Cerebellar cortex (tissue), 1 donor: Measurements from ENCODE around the gene BEX4.
"Not testable (repeated sequence)": the region's sequence is repeated elsewhere in the genome, so short reads cannot be mapped to it uniquely, and the experiment has no call there.

Experiments
- DNase-seq: peaks from one replicate; pipeline ENCODE4 v3.0.0-alpha.2; 2015; ENCODE audit warnings: low spot score

Gene BEX4, protein sequence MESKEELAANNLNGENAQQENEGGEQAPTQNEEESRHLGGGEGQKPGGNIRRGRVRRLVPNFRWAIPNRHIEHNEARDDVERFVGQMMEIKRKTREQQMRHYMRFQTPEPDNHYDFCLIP

DNA sequence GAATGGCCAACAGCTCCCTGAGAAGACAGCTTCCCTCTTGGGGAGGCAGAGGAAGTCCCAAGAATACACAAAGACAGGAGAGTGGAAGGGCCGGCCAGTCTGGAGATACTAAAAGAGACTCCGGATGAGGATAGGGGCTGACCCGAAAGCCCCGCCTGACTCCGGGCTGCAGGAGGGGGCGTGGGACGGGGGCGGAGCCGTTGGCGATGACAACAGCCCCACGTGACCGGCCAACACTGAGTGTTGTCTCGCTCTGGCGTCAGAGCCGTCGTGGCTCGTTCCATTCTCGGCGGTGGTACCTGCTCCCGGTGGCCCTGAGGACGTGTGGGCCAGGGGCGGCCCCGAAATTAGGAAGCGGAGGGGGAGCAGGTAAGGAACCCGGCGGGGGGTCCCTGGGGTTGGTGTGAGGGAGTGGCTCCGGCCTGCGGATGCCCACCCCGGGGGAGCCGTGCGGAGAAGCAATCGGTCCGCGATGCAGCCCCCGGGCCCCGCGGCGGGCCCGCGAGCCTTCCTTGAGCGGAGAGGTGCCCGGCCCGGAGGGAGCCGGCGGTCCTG, at the start of gene BEX4:
Gene BEX4, plus strand, starts transcription at position 239 of the 555 bp plus-strand sequence. CDS start 1,046 bp downstream, outside the sequence.
- peak; percentile 83 for DNase-seq

DNA sequence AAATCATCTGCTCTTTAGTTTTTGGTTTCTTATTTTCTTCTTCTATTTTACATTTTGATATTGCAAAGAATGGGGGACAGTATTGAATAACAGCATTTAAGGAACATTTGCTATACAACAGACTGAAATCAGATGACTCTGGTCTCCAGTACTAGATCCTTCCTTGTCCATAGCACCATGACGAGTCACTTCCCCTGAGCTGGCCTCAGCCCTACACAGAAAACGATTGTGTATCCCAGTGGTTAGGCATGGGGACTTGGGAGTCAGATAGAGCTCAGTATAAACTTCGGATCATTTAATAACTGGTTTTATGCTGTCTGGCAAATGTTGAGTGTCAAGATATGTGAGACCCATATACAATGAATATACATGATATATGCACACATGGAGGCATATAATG, 44.7 kb upstream of the BEX4 start:
- DNase-seq, result no peak

DNA sequence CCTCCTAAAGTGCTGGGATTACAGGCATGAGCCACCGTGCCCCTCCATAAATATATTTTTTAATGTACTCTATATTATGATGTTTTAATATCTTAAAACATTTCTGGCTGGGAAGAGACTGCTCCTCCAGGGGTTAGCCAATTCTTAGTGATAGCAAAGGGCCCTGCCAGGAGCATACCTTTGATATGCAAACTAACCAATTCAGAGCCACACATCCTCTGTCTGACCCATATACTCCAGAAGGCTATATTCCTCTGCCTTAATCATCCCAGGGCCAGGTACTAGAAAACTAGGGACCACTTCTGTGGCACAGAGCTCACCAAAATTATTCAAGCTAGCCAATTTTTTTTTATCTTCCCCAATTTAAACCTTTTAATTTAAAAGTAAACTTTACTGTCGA, 43.6 kb upstream of the BEX4 start:
- DNase-seq, result no peak

DNA sequence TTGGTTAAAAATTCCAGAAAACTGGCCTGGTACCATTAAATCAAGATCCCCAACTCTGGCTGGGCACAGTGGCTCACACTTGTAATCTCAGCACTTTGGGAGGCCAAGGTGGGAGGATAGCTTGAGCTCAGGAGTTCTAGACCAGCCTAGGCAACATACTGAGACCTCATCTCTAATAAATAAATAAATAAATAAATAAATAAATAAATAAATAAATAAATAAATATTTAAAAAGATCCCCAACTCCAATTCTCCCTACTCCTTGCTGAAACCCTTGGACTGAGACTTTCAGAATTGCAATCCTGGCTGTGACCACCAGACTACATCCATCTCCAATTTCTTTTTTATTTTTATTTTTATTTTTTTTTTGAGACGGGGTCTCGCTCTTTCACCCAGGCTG, 39.7 kb upstream of the BEX4 start:
- not testable (repeated sequence) for DNase-seq

DNA sequence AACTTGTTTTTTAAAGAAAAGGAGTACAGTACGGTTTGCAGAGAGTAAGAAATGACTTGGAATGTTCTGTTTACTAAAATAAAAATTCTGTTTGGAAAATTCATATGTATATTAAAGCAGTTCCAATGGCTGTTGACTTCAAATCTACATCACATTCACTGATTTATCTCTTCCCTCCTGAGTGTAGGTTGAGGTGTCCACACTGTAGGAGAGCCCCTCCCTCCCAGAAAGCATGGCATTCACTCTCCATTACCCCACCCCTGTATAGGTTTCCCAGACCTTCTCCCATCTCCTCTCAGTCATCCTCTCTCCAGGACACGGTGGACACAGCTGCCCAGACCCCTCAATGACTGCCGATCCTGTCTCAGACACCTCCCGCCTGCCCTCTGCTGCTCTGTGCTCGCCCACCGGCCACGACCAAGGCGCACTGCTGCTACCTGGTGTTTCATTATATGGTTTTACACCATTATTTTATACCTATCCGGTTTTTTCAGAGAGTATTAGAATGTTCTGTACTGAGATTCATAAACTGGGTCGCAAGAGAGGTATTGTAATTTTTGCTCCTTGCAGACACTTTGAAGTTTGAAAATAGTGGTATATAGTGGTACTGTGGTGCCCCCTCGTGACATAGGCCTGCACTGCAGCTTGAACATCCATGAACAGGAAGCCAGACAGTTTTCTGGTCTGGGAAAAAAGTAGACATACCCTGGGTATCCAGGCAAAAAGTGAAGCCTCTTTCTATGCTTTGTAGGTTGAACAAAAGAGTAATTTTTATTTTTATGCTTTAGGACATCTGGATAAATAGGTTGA, 38.8 kb upstream of the BEX4 start:
- peak; percentile 51 for DNase-seq

DNA sequence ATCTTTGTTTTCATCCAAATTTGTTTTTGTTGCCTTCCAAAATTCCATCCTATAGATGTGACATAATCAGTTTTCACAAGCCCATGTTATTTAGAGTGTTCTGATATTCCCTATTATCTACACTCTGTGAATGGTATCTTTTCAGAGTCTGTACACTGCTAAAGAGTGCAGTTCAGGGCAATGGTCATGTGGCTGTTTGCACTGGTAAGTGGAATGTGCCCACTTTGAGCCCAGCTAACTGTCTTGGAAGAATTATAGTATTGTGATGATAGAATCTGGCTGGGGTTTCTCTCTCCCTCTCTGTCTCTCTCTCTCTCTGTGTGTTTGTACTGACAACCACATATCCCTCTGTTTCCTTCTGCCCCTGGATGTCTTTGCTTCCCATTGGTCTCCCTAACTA, 37.4 kb upstream of the BEX4 start:
- DNase-seq, result no peak

DNA sequence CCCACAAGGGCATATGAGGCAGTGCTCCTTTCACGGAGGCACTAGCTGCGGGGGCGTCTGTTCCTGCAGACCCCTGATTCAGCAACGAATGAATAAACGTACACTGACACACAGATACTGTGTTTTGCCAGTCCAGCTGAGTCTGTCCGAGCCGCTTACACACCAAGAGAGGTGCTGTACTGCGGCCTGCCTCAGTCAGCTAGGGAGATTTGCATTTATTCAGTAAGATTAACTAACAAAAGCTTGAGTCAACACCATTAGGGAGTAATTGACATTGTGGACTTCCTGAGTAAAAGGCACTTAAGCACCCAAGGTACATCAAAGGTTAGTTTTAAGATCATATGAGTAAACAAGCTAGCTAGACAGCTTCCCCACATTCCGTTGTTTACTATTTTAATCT, 31.0 kb upstream of the BEX4 start:
- DNase-seq, result no peak

DNA sequence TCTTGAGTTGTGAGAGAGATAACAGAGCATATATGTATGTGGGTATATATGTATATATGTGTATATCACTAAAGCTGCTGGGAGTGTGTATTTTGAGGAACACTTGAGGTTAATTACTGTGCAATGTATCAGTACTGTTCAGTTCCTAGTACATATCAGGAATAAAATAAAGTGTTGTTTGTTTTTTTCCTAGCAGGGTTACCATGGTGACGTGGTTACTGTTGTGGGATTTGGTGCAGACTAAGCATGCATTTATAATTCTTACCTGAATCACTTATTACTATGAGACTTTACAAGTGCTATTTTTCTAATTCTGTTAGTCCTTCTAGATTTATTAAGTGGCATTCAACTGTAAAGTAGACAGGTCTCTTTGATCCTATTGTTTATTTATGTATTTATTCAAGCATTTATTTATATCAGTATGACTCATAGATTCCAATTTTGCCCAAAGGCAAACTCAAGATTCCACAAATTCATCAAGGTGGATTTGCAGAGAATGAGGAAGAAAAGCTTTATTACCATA, 26.9 kb upstream of the BEX4 start:
- DNase-seq, result no peak

DNA sequence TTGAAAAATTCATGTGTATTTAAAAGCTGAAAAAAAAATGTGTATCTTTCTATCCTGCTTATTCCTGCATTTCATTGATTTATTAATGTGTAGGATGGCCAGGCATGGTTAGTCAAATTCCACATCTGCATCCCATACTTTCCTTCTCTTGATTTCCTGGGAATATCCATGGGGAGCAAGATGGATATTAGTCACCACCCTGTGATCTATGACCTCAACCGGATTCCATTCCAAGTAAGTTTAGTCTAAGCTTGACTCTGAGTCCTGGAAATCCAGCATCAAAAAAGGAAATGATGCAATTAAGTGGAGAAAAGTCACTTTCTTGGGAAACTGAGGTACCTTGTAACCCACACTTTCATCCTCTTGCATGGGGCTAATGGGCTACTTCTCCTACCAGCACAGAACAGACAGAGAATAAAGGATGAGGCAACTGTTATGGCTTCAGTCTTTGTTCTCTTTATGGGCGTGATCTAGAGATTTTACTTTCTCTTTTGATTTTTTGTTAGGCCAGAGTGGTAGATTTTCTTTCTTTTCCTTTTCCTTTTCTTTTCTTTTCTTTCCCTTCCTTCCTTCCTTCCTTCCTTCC, 17.1 kb upstream of the BEX4 start:
- DNase-seq, result no peak

DNA sequence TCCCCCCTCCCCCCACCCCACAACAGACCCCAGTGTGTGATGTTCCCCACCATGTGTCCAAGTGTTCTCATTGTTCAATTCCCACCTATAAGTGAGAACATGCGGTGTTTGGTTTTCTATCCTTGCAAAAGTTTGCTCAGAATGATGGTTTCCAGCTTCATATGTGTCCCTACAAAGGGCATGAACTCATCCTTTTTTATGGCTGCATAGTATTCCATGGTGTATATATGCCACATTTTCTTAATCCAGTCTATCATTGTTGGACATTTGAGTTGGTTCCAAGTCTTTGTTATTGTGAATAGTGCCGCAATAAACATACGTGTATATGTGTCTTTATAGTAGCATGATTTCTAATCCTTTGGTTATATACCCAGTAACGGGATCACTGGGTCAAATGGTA, 16.2 kb upstream of the BEX4 start:
- DNase-seq, result not testable (repeated sequence)

DNA sequence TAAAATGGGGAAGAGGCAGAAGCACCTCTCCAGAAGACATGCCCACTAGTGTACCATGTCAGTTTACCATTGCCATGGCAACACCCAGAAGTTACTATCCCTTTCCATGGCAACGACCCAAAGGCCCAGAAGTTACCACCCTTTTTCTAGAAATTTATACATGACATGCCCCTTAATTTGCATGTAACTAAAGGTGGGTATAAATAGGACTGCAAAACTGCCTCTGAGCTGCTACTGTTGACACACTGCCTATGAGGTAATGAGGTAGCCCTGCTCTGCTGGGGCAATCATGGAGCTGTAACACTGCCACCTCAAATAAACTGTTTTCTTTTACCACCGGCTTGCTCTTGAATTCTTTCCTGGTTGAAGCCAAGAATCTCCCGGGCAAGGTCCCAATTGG, 13.9 kb upstream of the BEX4 start:
- no peak for DNase-seq

DNA sequence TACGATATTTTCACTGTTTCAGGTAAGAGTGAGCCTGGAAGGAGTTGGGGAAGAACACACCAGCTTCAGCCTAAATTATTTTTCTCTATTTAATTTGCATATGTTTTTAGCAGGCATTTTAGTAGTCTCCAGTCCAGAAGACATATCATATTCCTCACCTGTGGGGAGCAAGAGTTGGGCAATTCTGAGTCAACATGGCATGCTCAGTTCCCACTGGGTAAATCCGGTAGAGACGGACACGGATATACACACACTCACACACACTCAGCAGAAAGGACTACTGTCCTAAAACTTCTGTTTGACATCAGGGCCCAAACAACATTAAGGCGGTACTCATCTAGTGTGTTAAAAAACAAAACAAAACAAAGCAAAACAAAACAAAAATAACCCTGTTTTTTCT, 4.9 kb upstream of the BEX4 start:
- DNase-seq, result no peak

DNA sequence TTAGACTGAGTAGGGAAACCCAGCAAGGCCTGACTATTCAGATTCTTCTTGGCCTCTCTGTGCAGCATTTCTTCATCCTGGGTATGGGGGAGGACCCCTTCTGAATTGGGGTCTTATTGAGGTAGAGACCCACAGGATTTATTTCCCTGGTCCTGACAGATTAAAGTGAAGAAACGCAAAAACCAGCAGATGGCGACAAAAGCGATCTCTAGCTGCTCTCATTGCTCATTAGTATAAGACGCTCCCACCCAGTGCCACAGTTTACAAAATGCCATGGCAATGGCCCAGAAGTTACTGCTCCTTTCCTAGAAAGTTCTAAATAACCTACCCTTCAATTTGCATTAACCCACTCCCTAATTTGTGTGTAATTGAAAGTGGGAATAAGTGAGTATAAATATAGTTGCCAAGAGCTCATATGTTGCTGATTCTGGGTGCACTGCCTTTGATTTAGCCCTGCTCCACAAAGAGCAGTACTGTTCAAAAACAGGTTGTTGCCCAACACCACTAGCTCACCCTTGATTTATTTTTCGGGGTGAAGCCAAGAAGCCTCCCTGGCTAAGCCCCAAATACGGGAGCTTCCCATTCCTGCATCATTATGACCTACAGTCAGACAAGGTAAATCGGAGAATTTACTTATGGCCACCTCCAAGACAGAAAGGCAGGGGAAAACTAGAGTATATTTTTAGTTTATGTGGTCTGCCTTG, 3.7 kb upstream of the BEX4 start:
- peak; percentile 65 for DNase-seq

DNA sequence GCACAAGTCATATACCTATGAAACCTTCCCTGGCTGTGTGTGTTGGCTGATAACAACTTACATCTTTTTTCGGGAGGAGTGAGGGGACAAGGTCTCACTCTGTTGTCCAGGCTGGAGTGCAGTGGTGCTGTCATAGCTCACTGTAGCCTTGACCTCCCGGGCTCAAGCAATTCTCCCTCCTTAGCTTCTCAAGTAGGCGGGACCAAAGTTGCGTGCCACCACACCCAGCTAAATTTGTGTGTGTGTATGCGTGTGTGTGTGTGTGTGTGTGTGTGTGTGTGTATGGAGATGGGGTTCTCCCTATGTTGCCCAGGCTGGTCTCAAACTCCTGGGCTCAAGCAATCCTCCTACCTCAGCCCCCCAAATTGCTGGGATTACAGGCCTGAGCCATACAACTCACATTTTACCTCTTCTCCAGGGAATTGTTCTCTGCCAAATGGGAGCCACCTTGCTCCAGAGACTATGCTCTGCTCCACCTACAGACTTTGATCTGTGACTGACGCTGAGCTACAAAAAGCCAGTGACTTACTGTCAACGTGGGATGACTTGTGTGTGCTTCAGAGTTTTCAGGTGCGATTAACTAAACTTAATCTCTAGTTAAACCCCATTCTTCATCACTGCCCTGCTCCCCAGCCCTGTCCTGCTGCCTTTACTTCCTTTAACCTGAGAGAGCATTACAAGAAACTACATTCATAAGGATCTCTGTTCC, 2.0 kb upstream of the BEX4 start:
- DNase-seq, result no peak

DNA sequence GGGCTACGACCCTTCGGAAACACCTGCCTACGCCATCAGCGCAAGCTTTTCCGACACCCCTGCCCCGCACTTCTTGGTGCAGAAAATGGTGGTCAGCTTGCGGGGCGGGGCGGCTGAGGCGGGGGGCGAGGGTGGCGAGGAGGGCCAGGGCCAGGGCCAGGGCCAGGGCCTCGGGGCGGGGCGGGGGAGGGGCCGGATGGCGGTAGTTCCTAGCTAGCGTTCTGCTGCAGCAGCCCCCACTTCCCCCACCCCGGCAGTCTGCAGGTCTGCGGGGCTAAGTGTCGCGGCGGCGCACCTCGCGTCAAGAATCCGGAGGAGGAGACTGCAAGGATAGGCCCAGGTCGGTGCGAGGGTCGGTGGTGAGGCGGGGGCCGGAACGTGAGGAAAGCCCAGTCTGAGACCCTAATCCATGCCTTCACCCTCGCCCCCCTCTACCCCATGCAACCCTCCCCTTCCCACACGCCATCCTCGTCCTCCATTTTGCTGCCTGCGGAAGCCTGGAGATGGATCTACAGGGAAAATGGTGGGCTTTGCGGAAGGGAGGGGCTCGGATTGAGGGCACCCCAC, 600 bp downstream of the BEX4 start:
- peak; percentile 50 for DNase-seq

DNA sequence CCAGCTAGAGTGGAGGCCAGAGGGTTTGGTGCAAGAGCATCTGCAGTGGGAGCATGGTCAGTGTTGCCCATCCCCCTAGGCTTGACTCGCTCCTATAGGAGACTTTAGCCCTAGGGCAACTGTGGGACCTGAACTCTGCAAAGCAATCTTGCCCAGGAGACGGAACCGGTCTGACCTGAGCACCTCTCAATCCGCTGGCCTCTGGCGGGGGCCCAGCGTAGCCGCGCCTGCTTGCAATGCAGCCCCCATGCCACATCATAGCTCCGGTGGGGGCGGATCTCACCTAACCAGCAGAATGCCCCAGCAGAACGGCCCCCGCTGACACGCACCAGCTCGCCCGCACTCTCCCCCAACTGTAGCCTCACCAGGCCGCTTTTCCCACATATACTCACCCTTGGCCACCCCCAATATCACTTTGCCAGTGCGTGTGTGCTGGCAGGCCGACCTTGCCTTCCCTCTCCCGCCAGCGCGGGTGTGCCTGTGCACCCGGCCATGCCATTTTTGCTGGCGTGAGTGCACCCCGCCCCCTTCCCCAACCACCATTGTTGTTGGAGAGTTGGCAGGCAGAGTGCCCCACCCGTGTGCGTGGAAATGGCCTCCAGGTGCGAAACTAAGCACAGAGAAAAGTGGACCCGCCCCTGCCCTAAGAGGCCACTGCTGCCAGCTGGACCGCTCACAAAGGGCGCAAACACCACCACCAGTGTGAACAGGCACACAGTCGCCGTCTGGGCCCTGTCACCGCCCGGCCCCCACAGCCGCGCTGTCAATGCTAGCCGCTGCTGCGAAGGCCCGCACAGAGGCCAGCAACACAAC, 5.8 kb downstream of the BEX4 start:
- no peak for DNase-seq

DNA sequence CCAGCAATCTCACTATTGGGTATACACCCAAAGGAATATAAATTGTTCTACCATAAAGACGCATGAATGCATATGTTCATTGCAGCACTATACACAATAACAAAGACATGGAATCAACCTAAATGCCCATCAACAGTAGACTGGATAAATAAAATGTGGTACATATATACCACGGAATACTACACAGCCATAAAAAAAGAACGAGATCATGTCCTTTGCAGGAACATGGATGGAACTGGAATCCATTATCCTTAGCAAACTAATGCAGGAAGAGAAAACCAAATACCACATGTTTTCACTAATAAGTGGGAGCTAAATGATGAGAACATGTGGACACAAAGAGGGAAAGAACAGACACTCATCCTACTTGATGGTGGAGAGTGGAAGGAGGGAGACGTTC, 11.0 kb downstream of the BEX4 start:
- not testable (repeated sequence) for DNase-seq

DNA sequence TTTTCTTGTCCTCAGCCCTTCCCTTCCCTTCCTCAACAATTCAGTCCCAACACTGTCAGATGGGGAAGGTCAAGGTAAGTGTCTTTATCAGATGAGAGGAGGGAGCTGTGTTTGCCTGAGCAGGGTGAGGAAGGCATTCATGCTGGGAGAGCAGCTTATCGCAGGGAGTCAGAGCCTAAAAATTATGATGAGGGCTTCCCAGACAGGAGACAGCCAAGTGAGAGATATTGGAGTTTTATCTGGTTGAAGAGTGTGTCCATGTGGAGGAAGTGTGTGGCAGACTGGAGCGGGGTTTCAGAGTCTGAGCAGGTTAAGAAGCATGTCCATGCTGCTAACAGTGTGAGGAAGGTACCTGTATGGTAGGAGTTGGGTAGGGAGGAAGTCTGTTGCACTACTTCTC, 18.4 kb downstream of the BEX4 start:
- DNase-seq, result no peak

DNA sequence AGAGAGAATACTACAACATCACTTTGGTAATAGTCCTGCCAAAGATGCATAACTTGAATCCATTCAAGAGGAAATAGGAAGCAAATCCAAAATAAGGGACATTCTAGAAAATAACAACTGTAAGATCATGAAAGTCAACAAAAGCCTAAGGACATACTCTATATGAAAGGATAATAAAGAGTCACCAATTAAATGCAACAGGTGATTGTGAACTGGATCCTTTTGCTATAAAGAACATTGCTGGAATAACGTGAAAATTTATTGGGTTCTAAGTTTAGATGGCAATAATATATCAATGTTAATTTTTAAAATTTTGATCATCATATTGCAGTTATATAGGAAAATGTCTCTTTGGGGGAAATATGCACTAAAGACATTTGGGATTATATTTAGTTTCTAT, 20.0 kb downstream of the BEX4 start:
- no peak for DNase-seq

DNA sequence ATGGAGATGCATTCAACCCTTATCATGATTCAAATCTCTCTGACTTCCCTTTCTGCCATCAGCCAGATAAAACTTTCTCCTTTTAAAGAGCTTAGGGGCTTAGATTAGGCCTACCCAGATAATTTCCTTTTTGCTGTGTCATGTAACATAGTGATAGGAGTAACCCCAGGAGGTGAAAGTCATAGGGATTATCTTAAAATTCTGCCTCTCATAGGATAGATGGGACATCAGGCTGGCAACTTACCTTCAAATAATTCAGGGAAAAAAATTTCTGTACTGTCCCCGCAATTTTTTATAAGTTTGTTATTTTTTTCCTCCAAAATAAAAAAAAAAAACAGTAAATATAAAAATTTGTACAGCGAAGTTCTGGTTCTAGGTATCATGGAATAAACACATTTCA, 20.7 kb downstream of the BEX4 start:
- not testable (repeated sequence) for DNase-seq

DNA sequence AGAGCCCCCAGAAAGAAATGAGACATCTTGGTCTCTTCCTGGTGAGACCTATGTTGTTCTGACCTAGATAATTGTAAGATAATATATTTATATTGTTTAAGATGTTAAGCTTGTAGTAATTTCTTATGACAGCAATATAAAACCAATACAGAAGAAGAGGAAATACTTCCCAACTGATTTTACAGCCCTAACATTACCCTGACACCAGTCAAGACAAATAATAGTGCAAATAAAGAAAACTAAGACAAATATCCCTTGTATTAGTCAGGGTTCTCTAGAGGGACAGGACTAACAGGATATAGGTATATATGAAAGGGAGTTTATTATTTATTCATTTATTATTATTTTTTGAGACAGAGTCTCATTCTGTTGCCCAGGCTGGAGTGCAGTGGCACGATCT, 21.4 kb downstream of the BEX4 start:
- no peak for DNase-seq
